GM23338 (cell line): ENCODE data around the gene LRP1-AS. TPM values are rescaled to one million over a fixed set of nuclear protein-coding genes. Genes with fewer than 3 reads are reported as not detected.

Experiments used
- ATAC-seq: fragments of 200-7000 bp; cut with Tn5 transposase; 3 replicates; pipeline ENCODE4 v1.9.1; 2020
- DNase-seq: peaks from one replicate; pipeline ENCODE4 v3.0.0-alpha.2; 2015; ENCODE audit warnings: low spot score
- H2AFZ ChIP-seq: fragments of 200-600 bp; sonication (generic); 2 replicates; pipeline ENCODE4 v1.8.0; 2016; ENCODE audit warnings: antibody characterized with exemption, mild to moderate bottlenecking, moderate library complexity
- H3F3A ChIP-seq: fragments of 200-600 bp; sonication (generic); replicated peaks from 2 replicates; pipeline ENCODE4 v1.8.0; 2017; ENCODE audit warnings: antibody characterized with exemption, mixed run types, low read depth
- H3K27ac ChIP-seq: fragments of 200-600 bp; sonication (generic); 2 replicates; pipeline ENCODE4 v1.6.1; 2016; ENCODE audit warnings: low read depth
- H3K27me3 ChIP-seq: fragments of 200-600 bp; sonication (generic); 2 replicates; pipeline ENCODE4 v1.8.0; 2016; ENCODE audit warnings: mild to moderate bottlenecking, mixed run types, moderate library complexity; ENCODE audit not compliant: insufficient read depth
- H3K36me3 ChIP-seq: fragments of 200-600 bp; sonication (generic); 2 replicates; pipeline ENCODE4 v1.8.0; 2016; ENCODE audit warnings: mild to moderate bottlenecking; ENCODE audit not compliant: insufficient read depth
- H3K4me1 ChIP-seq: fragments of 200-600 bp; sonication (generic); 2 replicates; pipeline ENCODE4 v1.8.0; 2016; ENCODE audit warnings: mild to moderate bottlenecking, moderate library complexity; ENCODE audit not compliant: insufficient read depth
- H3K4me2 ChIP-seq: fragments of 200-600 bp; sonication (generic); 2 replicates; pipeline ENCODE4 v1.7.1; 2017; ENCODE audit warnings: mixed run types
- H3K4me3 ChIP-seq: fragments of 200-600 bp; sonication (generic); 2 replicates; pipeline ENCODE4 v1.6.1; 2016; ENCODE audit warnings: mixed run types
- H3K79me2 ChIP-seq: fragments of 200-600 bp; sonication (generic); replicated peaks from 2 replicates; pipeline ENCODE4 v1.8.0; 2017; ENCODE audit warnings: mild to moderate bottlenecking; ENCODE audit not compliant: insufficient read depth
- H3K9me2 ChIP-seq: fragments of 200-600 bp; sonication (generic); 2 replicates; pipeline ENCODE4 v1.8.0; 2017; ENCODE audit not compliant: insufficient read depth
- H4K20me1 ChIP-seq: fragments of 200-600 bp; sonication (generic); replicated peaks from 2 replicates; pipeline ENCODE4 v1.8.0; 2017; ENCODE audit warnings: mild to moderate bottlenecking; ENCODE audit not compliant: insufficient read depth
- H3K27ac Mint-ChIP-seq: 2 replicates; pipeline ENCODE4 v1.8.0; 2020; ENCODE audit warnings: inconsistent platforms, mild to moderate bottlenecking, moderate library complexity, mixed read lengths
- H3K27me3 Mint-ChIP-seq: 3 replicates; pipeline ENCODE4 v1.8.0; 2022; ENCODE audit warnings: low read depth, mild to moderate bottlenecking, moderate library complexity, mixed read lengths, inconsistent platforms; ENCODE audit not compliant: insufficient read depth, poor library complexity
- H3K36me3 Mint-ChIP-seq: 3 replicates; pipeline ENCODE4 v1.8.0; 2021; ENCODE audit warnings: low read depth, mild to moderate bottlenecking, inconsistent platforms, moderate library complexity, mixed read lengths
- H3K4me1 Mint-ChIP-seq: 3 replicates; pipeline ENCODE4 v1.8.0; 2020; ENCODE audit warnings: mild to moderate bottlenecking, inconsistent platforms, mixed read lengths
- H3K4me3 Mint-ChIP-seq: 3 replicates; pipeline ENCODE4 v1.8.0; 2021; ENCODE audit warnings: moderate library complexity, mild to moderate bottlenecking, inconsistent platforms, mixed read lengths
- H3K9me3 Mint-ChIP-seq: 3 replicates; pipeline ENCODE4 v1.8.0; 2020; ENCODE audit warnings: moderate library complexity, mild to moderate bottlenecking, inconsistent platforms, mixed read lengths
- EZH2phosphoT487 ChIP-seq: fragments of 200-600 bp; sonication (generic); IDR thresholded peaks from one replicate; pipeline ENCODE4 v1.8.1; 2018; ENCODE audit warnings: antibody characterized with exemption; ENCODE audit not compliant: unreplicated experiment
- JUNB ChIP-seq: IDR thresholded peaks from one replicate; pipeline ENCODE4 v1.6.1; 2016; ENCODE audit warnings: antibody characterized with exemption; ENCODE audit not compliant: unreplicated experiment
- POLR2AphosphoS5 ChIP-seq: IDR thresholded peaks from 2 replicates; pipeline ENCODE4 v1.6.1; 2016; ENCODE audit warnings: antibody characterized with exemption, low read depth
- ZNF331 ChIP-seq: fragments of 250-450 bp; sonication (Bioruptor Pico); IDR thresholded peaks from 2 replicates; pipeline ENCODE4 v1.5.0; 2020; ENCODE audit warnings: low read depth, mild to moderate bottlenecking, moderate library complexity
- polyA plus RNA-seq: library from polyadenylated mRNA; unstranded; fragments of >200 nt; fragmentation: Nextera tagmentation; extraction: Ambion mirVana; gene quantifications from 2 replicates; pipeline ENCODE4 v1.2.1, GENCODE V29; 2016
- total RNA-seq: library from RNA; depleted of rRNA; stranded (reverse); fragments of >200 nt; shearing (Covaris generic); gene quantifications from 2 replicates; pipeline ENCODE4 v1.2.3, GENCODE V29; 2014
- TF ChIP-seq, protein P1 (sequence below): IDR thresholded peaks from 2 replicates; pipeline ENCODE4 v1.6.1; 2016; ENCODE audit warnings: antibody characterized with exemption
- TF ChIP-seq, protein P2 (sequence below), 2 experiments: fragments of 200-600 bp in 1 of 2; sonication (generic) in 1 of 2; conservative IDR thresholded peaks; 2 replicates each; pipeline versions ENCODE4 v1.5.1 to v1.6.1; 2016 to 2017; ENCODE audit warnings: antibody characterized with exemption in 2 of 2, low read depth in 2 of 2, mild to moderate bottlenecking in 2 of 2, moderate library complexity in 1 of 2
- TF ChIP-seq, protein P3 (sequence below): IDR thresholded peaks from one replicate; pipeline ENCODE4 v1.6.1; 2018; ENCODE audit warnings: antibody characterized with exemption; ENCODE audit not compliant: unreplicated experiment

The LRP1-AS gene
- total and polyA plus RNA-seq, 2 experiments from 2014 or later: 0.86 TPM; not detected in 1

GRCh38 chr12:57097554-57097835, 49.9 kb downstream of the LRP1-AS start:
- H3K9me3 Mint-ChIP-seq: no peaks in the 10 kb centered on the region
- peaks cover 38% of the 10 kb centered on the region for H3K4me1 Mint-ChIP-seq
- H3F3A ChIP-seq: peaks cover 10% of the 10 kb centered on the region; the same call in 1 of the 2 replicates
- H3K4me2 ChIP-seq: no peak overlapping the region
- H3K36me3 ChIP-seq: no peaks in the 10 kb centered on the region
- H4K20me1 ChIP-seq: no peaks in the 10 kb centered on the region; the same call in 1 of the 2 replicates
- no peak overlapping the region for H2AFZ ChIP-seq
- TF ChIP-seq POLR2AphosphoS5 (no peak), ZNF331 (CRISPR knock-in tag) (no peak), JUNB (no peak)
- TF ChIP-seq, protein P1, sequence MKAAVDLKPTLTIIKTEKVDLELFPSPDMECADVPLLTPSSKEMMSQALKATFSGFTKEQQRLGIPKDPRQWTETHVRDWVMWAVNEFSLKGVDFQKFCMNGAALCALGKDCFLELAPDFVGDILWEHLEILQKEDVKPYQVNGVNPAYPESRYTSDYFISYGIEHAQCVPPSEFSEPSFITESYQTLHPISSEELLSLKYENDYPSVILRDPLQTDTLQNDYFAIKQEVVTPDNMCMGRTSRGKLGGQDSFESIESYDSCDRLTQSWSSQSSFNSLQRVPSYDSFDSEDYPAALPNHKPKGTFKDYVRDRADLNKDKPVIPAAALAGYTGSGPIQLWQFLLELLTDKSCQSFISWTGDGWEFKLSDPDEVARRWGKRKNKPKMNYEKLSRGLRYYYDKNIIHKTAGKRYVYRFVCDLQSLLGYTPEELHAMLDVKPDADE: no peak
- TF ChIP-seq, protein P2, sequence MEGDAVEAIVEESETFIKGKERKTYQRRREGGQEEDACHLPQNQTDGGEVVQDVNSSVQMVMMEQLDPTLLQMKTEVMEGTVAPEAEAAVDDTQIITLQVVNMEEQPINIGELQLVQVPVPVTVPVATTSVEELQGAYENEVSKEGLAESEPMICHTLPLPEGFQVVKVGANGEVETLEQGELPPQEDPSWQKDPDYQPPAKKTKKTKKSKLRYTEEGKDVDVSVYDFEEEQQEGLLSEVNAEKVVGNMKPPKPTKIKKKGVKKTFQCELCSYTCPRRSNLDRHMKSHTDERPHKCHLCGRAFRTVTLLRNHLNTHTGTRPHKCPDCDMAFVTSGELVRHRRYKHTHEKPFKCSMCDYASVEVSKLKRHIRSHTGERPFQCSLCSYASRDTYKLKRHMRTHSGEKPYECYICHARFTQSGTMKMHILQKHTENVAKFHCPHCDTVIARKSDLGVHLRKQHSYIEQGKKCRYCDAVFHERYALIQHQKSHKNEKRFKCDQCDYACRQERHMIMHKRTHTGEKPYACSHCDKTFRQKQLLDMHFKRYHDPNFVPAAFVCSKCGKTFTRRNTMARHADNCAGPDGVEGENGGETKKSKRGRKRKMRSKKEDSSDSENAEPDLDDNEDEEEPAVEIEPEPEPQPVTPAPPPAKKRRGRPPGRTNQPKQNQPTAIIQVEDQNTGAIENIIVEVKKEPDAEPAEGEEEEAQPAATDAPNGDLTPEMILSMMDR (conservative IDR thresholded peaks at IDR 0.05; ENCODE audit: low read depth in 2 of 2): no peak
- H3K36me3 Mint-ChIP-seq: peaks cover 46% of the 10 kb centered on the region
- peaks cover 25% of the 10 kb centered on the region for H3K27me3 Mint-ChIP-seq
- peaks cover 27% of the 10 kb centered on the region for H3K4me1 ChIP-seq
- ATAC-seq (no peak), DNase-seq (no peak)
- H3K27me3 ChIP-seq: no peaks in the 10 kb centered on the region
- no peak overlapping the region for H3K4me3 Mint-ChIP-seq
- H3K79me2 ChIP-seq: no peaks in the 10 kb centered on the region
- no peak overlapping the region for H3K27ac ChIP-seq
- H3K27ac Mint-ChIP-seq: no peak overlapping the region
- no peaks in the 10 kb centered on the region for H3K9me2 ChIP-seq
- no peak overlapping the region for H3K4me3 ChIP-seq

- Histone ChIP-seq H3K4me2 (no peak overlapping the region), H3K36me3 (no peaks in the 10 kb centered on the region), H3K27ac (no peak overlapping the region), H3K4me1 (peaks cover 27% of the 10 kb centered on the region), H3F3A (peaks cover 10% of the 10 kb centered on the region; the same call in 1 of the 2 replicates), H3K79me2 (no peaks in the 10 kb centered on the region), H4K20me1 (no peaks in the 10 kb centered on the region; the same call in 1 of the 2 replicates), H3K4me3 (no peak overlapping the region), H2AFZ (no peak overlapping the region), H3K27me3 (no peaks in the 10 kb centered on the region), H3K9me2 (no peaks in the 10 kb centered on the region)
- H3K4me1 Mint-ChIP-seq: peaks cover 44% of the 10 kb centered on the region
- H3K9me3 Mint-ChIP-seq: no peaks in the 10 kb centered on the region
- peaks cover 27% of the 10 kb centered on the region for H3K27me3 Mint-ChIP-seq
- ATAC-seq (no peak), DNase-seq (no peak)
- peaks cover 51% of the 10 kb centered on the region for H3K36me3 Mint-ChIP-seq
- H3K4me3 Mint-ChIP-seq: no peak overlapping the region
- H3K27ac Mint-ChIP-seq: peak overlapping the region; percentile 96; the same call in 1 of the 2 replicates
- TF ChIP-seq, protein P1: no peak
- TF ChIP-seq, protein P3, sequence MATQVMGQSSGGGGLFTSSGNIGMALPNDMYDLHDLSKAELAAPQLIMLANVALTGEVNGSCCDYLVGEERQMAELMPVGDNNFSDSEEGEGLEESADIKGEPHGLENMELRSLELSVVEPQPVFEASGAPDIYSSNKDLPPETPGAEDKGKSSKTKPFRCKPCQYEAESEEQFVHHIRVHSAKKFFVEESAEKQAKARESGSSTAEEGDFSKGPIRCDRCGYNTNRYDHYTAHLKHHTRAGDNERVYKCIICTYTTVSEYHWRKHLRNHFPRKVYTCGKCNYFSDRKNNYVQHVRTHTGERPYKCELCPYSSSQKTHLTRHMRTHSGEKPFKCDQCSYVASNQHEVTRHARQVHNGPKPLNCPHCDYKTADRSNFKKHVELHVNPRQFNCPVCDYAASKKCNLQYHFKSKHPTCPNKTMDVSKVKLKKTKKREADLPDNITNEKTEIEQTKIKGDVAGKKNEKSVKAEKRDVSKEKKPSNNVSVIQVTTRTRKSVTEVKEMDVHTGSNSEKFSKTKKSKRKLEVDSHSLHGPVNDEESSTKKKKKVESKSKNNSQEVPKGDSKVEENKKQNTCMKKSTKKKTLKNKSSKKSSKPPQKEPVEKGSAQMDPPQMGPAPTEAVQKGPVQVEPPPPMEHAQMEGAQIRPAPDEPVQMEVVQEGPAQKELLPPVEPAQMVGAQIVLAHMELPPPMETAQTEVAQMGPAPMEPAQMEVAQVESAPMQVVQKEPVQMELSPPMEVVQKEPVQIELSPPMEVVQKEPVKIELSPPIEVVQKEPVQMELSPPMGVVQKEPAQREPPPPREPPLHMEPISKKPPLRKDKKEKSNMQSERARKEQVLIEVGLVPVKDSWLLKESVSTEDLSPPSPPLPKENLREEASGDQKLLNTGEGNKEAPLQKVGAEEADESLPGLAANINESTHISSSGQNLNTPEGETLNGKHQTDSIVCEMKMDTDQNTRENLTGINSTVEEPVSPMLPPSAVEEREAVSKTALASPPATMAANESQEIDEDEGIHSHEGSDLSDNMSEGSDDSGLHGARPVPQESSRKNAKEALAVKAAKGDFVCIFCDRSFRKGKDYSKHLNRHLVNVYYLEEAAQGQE: no peak
- TF ChIP-seq EZH2phosphoT487: no peak
Measured at GRCh38 chr12:57096748-57097553, 50.5 kb downstream of the LRP1-AS start.
